K562 (cell line): ENCODE data around the gene BAZ2A. TPM values are rescaled to one million over a fixed set of nuclear protein-coding genes. Genes with fewer than 3 reads are reported as not detected.

Source experiments
- ARID2 ChIP-seq: fragments of 450-650 bp; IDR thresholded peaks from 2 replicates; pipeline ENCODE4 v1.6.1; 2017; ENCODE audit warnings: antibody characterized with exemption, mild to moderate bottlenecking
- BHLHE40 ChIP-seq: IDR thresholded peaks from 2 replicates; pipeline ENCODE4 v1.6.1; 2011; ENCODE audit warnings: low read length, improper control_type of control experiment
- BRCA1 ChIP-seq, 2 experiments: fragments of 450-650 bp in 1 of 2; sonication (generic) in 1 of 2; formaldehyde crosslinking in 1 of 2; IDR thresholded peaks; 2 replicates each; pipeline versions ENCODE4 v1.5.0 to v1.6.1; 2017 to 2020; ENCODE audit warnings: mild to moderate bottlenecking in 1 of 2, missing genetic modification reagents in 1 of 2
- DNMT1 ChIP-seq: fragments of 450-650 bp; IDR thresholded peaks from 2 replicates; pipeline ENCODE4 v1.6.1; 2016; ENCODE audit warnings: antibody characterized with exemption, mild to moderate bottlenecking
- GATA2 ChIP-seq: sonication (generic); formaldehyde crosslinking; IDR thresholded peaks from 2 replicates; pipeline ENCODE4 v1.4.0; 2020; ENCODE audit warnings: mild to moderate bottlenecking, missing genetic modification reagents
- GTF2F1 ChIP-seq: IDR thresholded peaks from 2 replicates; pipeline ENCODE4 v1.6.1; 2011; ENCODE audit warnings: low read depth, low read length, improper control_type of control experiment
- PHF8 ChIP-seq: fragments of 200-600 bp; sonication (generic); IDR thresholded peaks from 2 replicates; pipeline ENCODE4 v1.6.1; 2012; ENCODE audit warnings: mixed run types, mild to moderate bottlenecking, inconsistent platforms, low read length, moderate library complexity, borderline replicate concordance
- POLR2G ChIP-seq: fragments of 200-400 bp; formaldehyde crosslinking; IDR thresholded peaks from 2 replicates; pipeline ENCODE4 v1.6.1; 2017; ENCODE audit warnings: low read depth, mild to moderate bottlenecking, antibody characterized with exemption, low read length, moderate library complexity
- PRMT5 ChIP-seq: sonication (generic); formaldehyde crosslinking; IDR thresholded peaks from 2 replicates; pipeline ENCODE4 v1.5.0; 2020; ENCODE audit warnings: missing genetic modification reagents
- RBM25 ChIP-seq: fragments of 200-400 bp; formaldehyde crosslinking; IDR thresholded peaks from 2 replicates; pipeline ENCODE4 v1.6.1; 2018; ENCODE audit warnings: low read length, low read depth, moderate library complexity; ENCODE audit not compliant: severe bottlenecking
- STAT5B ChIP-seq: fragments of 250-450 bp; sonication (Bioruptor Pico); IDR thresholded peaks from 2 replicates; pipeline ENCODE4 v1.8.0; 2021; ENCODE audit warnings: mild to moderate bottlenecking, inconsistent platforms
- THRAP3 ChIP-seq: fragments of 450-650 bp; IDR thresholded peaks from 2 replicates; pipeline ENCODE4 v1.6.1; 2016; ENCODE audit warnings: mild to moderate bottlenecking, inconsistent platforms, borderline replicate concordance
- ZBTB12 ChIP-seq: fragments of 250-450 bp; sonication (Bioruptor Pico); IDR thresholded peaks from 2 replicates; pipeline ENCODE4 v1.4.0; 2020
- ZNF655 ChIP-seq: fragments of 250-450 bp; sonication (Bioruptor Pico); IDR thresholded peaks from 2 replicates; pipeline ENCODE4 v1.5.0; 2021
- polyA plus RNA-seq, 8 experiments: library from polyadenylated mRNA; depleted of rRNA in 4 of 8; stranded (reverse) in 5 of 8; unstranded in 3 of 8; fragments of >200 nt; fragmentation: Nextera tagmentation in 2 of 8; fragmentation: Illumina TruSeq in 1 of 8; extraction: Ambion mirVana in 2 of 8; extraction: Trizol in 1 of 8; gene quantifications; 2 replicates each; pipeline versions ENCODE4 v1.2.1 to v1.2.3, GENCODE V29; 2011 to 2014; ENCODE audit warnings: inconsistent platforms in 1 of 8, missing spikeins in 1 of 8
- total RNA-seq, 7 experiments: library from RNA; depleted of rRNA in 6 of 7; stranded (reverse); fragments of >200 nt in 6 of 7; fragmentation: Illumina TruSeq in 2 of 7; extraction: Trizol in 2 of 7; gene quantifications; 2 replicates each; pipeline versions ENCODE4 v1.2.1 to v1.2.3, GENCODE V29; 2011 to 2021; ENCODE audit warnings: low replicate concordance in 1 of 7
- TF ChIP-seq, protein P1 (sequence below): sonication (generic); formaldehyde crosslinking; IDR thresholded peaks from 2 replicates; pipeline ENCODE4 v1.8.0; 2022; ENCODE audit warnings: mild to moderate bottlenecking, missing genetic modification reagents, borderline replicate concordance
- TF ChIP-seq, protein P2 (sequence below): fragments of 450-650 bp; IDR thresholded peaks from 2 replicates; pipeline ENCODE4 v1.6.1; 2016; ENCODE audit warnings: low read depth, mild to moderate bottlenecking, moderate library complexity
- TF ChIP-seq, protein P3 (sequence below), 3 experiments: IDR thresholded peaks in 2 of 3; conservative IDR thresholded peaks in 1 of 3; 2 replicates each; pipeline ENCODE4 v1.5.1; 2011 to 2012; ENCODE audit warnings: low read length in 3 of 3, mild to moderate bottlenecking in 3 of 3, control low read depth in 2 of 3, improper control_type of control experiment in 1 of 3, inconsistent platforms in 1 of 3, low read depth in 1 of 3, mixed read lengths in 1 of 3, moderate library complexity in 1 of 3; ENCODE audit not compliant: insufficient read depth in 2 of 3
- TF ChIP-seq, protein P4 (sequence below): fragments of 450-650 bp; IDR thresholded peaks from 2 replicates; pipeline ENCODE4 v1.6.1; 2016; ENCODE audit warnings: antibody characterized with exemption

The BAZ2A gene
- total and polyA plus RNA-seq, 9 of the 15 experiments (the other 6 are each of a cell fraction or from before 2014, with no cell fraction given) = 4.5 to 86.4 (median 26.2) TPM

GRCh38 chr12:56636675-56637540 lies 6.8 kb upstream of the BAZ2A start (continued):
- TF ChIP-seq BHLHE40 = peak; percentile 36; the same call in 1 of the 2 replicates
- TF ChIP-seq ARID2 = no peak
- TF ChIP-seq GTF2F1 = no peak
- no peak for TF ChIP-seq RBM25
- peak; percentile 48; the same call in 1 of the 2 replicates for TF ChIP-seq POLR2G
- TF ChIP-seq PRMT5 (CRISPR knock-in tag) = no peak
- no peak for TF ChIP-seq ZBTB12
- TF ChIP-seq DNMT1 = no peak
- TF ChIP-seq, protein P1, sequence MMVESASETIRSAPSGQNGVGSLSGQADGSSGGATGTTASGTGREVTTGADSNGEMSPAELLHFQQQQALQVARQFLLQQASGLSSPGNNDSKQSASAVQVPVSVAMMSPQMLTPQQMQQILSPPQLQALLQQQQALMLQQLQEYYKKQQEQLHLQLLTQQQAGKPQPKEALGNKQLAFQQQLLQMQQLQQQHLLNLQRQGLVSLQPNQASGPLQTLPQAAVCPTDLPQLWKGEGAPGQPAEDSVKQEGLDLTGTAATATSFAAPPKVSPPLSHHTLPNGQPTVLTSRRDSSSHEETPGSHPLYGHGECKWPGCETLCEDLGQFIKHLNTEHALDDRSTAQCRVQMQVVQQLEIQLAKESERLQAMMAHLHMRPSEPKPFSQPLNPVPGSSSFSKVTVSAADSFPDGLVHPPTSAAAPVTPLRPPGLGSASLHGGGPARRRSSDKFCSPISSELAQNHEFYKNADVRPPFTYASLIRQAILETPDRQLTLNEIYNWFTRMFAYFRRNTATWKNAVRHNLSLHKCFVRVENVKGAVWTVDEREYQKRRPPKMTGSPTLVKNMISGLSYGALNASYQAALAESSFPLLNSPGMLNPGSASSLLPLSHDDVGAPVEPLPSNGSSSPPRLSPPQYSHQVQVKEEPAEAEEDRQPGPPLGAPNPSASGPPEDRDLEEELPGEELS (CRISPR knock-in tag) = 0 out of 2 replicates have a peak, but pooled peaks have one; percentile 11
- TF ChIP-seq ZNF655 (CRISPR knock-in tag) = no peak
- TF ChIP-seq, protein P2, sequence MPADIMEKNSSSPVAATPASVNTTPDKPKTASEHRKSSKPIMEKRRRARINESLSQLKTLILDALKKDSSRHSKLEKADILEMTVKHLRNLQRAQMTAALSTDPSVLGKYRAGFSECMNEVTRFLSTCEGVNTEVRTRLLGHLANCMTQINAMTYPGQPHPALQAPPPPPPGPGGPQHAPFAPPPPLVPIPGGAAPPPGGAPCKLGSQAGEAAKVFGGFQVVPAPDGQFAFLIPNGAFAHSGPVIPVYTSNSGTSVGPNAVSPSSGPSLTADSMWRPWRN = peak; percentile 18; the same call in 1 of the 2 replicates
- TF ChIP-seq STAT5B (CRISPR knock-in tag) = no peak
- peak; percentile 84 for TF ChIP-seq THRAP3
- TF ChIP-seq PHF8 = no peak
- TF ChIP-seq, protein P3, sequence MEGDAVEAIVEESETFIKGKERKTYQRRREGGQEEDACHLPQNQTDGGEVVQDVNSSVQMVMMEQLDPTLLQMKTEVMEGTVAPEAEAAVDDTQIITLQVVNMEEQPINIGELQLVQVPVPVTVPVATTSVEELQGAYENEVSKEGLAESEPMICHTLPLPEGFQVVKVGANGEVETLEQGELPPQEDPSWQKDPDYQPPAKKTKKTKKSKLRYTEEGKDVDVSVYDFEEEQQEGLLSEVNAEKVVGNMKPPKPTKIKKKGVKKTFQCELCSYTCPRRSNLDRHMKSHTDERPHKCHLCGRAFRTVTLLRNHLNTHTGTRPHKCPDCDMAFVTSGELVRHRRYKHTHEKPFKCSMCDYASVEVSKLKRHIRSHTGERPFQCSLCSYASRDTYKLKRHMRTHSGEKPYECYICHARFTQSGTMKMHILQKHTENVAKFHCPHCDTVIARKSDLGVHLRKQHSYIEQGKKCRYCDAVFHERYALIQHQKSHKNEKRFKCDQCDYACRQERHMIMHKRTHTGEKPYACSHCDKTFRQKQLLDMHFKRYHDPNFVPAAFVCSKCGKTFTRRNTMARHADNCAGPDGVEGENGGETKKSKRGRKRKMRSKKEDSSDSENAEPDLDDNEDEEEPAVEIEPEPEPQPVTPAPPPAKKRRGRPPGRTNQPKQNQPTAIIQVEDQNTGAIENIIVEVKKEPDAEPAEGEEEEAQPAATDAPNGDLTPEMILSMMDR (IDR thresholded peaks at IDR 0.05 in 2 of 3, conservative IDR thresholded peaks at IDR 0.05 in 1 of 3; ENCODE audit: insufficient read depth in 2 of 3, low read depth in 1 of 3, low read length in 3 of 3) = peak; percentile 79 to 91 (median 88)
- no peak for TF ChIP-seq BRCA1 (IDR thresholded peaks at IDR 0.05)
- no peak for TF ChIP-seq BRCA1 (CRISPR knock-in tag; IDR thresholded peaks at IDR 0.05)
- TF ChIP-seq GATA2 (CRISPR knock-in tag) = no peak
- TF ChIP-seq, protein P4, sequence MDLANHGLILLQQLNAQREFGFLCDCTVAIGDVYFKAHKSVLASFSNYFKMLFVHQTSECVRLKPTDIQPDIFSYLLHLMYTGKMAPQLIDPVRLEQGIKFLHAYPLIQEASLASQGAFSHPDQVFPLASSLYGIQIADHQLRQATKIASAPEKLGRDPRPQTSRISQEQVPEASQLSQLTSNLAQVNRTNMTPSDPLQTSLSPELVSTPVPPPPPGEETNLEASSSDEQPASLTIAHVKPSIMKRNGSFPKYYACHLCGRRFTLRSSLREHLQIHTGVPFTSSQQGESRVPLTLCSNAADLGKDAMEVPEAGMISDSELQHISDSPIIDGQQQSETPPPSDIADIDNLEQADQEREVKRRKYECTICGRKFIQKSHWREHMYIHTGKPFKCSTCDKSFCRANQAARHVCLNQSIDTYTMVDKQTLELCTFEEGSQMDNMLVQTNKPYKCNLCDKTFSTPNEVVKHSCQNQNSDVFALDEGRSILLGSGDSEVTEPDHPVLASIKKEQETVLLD = no peak
